ENCODE results near the gene CLBA1.
A peak's percentile ranks its signal among the peaks of the same experiment; 100 is the strongest.
"Not testable (repeated sequence)": the region's sequence is repeated elsewhere in the genome, so short reads cannot be mapped to it uniquely, and the experiment has no call there.

Gene CLBA1

GRCh38 chr14:104938960-104939359, 46.6 kb upstream of the CLBA1 start:
- no peak for DNase-seq (ENCODE audit: low read depth in 2 of 2)
- H3K4me3 ChIP-seq (replicated peaks in 1 of 2; ENCODE audit: low read depth in 2 of 2, low read length in 2 of 2), result no peak overlapping the region
- TF ChIP-seq CTCF (IDR thresholded peaks at IDR 0.05; ENCODE audit: low read depth, low read length), result no peak

- H3K4me3 ChIP-seq (replicated peaks in 1 of 2; ENCODE audit: low read depth in 2 of 2, low read length in 2 of 2), result no peak overlapping the region
- DNase-seq (ENCODE audit: low read depth in 2 of 2), result no peak
- TF ChIP-seq CTCF (IDR thresholded peaks at IDR 0.05; ENCODE audit: low read depth, low read length), result no peak
Measured at GRCh38 chr14:104939666-104940410, 45.8 kb upstream of the CLBA1 start.

- TF ChIP-seq CTCF (IDR thresholded peaks at IDR 0.05; ENCODE audit: low read depth, low read length), result no peak
- peak in 1 of 2 donors; percentile 8 for DNase-seq (ENCODE audit: low read depth in 2 of 2)
- no peak overlapping the region for H3K4me3 ChIP-seq (replicated peaks in 1 of 2; ENCODE audit: low read depth in 2 of 2, low read length in 2 of 2)
Measured at GRCh38 chr14:104940526-104941150, 45.0 kb upstream of the CLBA1 start.

- no peak for DNase-seq (ENCODE audit: low read depth in 2 of 2)
- H3K4me3 ChIP-seq (replicated peaks in 1 of 2; ENCODE audit: low read depth in 2 of 2, low read length in 2 of 2), result no peak overlapping the region
- TF ChIP-seq CTCF (IDR thresholded peaks at IDR 0.05; ENCODE audit: low read depth, low read length), result no peak
Measured at GRCh38 chr14:104941508-104942365, 43.9 kb upstream of the CLBA1 start.

GRCh38 chr14:104942586-104942985, 43.0 kb upstream of the CLBA1 start:
- DNase-seq (ENCODE audit: low read depth in 2 of 2), result no peak
- TF ChIP-seq CTCF (IDR thresholded peaks at IDR 0.05; ENCODE audit: low read depth, low read length), result no peak
- no peak overlapping the region for H3K4me3 ChIP-seq (replicated peaks in 1 of 2; ENCODE audit: low read depth in 2 of 2, low read length in 2 of 2)

GRCh38 chr14:104943216-104944015, 42.2 kb upstream of the CLBA1 start:
- DNase-seq (ENCODE audit: low read depth in 2 of 2); H3K4me3 ChIP-seq (replicated peaks in 1 of 2; ENCODE audit: low read depth in 2 of 2, low read length in 2 of 2): not testable (repeated sequence)

GRCh38 chr14:104944016-104944308, 41.6 kb upstream of the CLBA1 start:
- not testable (repeated sequence) for DNase-seq (ENCODE audit: low read depth in 2 of 2); H3K4me3 ChIP-seq (replicated peaks in 1 of 2; ENCODE audit: low read depth in 2 of 2, low read length in 2 of 2)

- not testable (repeated sequence) for H3K4me3 ChIP-seq (replicated peaks in 1 of 2; ENCODE audit: low read depth in 2 of 2, low read length in 2 of 2); DNase-seq (ENCODE audit: low read depth in 2 of 2)
Measured at GRCh38 chr14:104944436-104945205, 41.0 kb upstream of the CLBA1 start.

- H3K4me3 ChIP-seq (replicated peaks in 1 of 2; ENCODE audit: low read depth in 2 of 2, low read length in 2 of 2); DNase-seq (ENCODE audit: low read depth in 2 of 2): not testable (repeated sequence)
Measured at GRCh38 chr14:104945266-104945665, 40.3 kb upstream of the CLBA1 start.

Measured in cardiac fibroblast (primary cell).